ENCODE data around the gene IP6K1.
A peak's percentile ranks its signal among the peaks of the same experiment; 100 is the strongest.
"Not testable (repeated sequence)": the region's sequence is repeated elsewhere in the genome, so short reads cannot be mapped to it uniquely, and the experiment has no call there.

IP6K1 gene

GRCh38 chr3:49786357-49787181 is at the start of gene IP6K1:
Gene IP6K1, minus strand, starts transcription at chr3:49786542. Its CDS starts 38,502 bp downstream, at chr3:49748040.
- no peak for TF ChIP-seq CTCF (conservative IDR thresholded peaks at IDR 0.05)
- H3K27ac ChIP-seq = peak within 1 kb of the TSS; percentile 95

- H3K27ac ChIP-seq = no peak overlapping the region
- TF ChIP-seq CTCF (conservative IDR thresholded peaks at IDR 0.05) = no peak
Measured at GRCh38 chr3:49831341-49831740, 45.0 kb upstream of the IP6K1 start.

- TF ChIP-seq CTCF (conservative IDR thresholded peaks at IDR 0.05) = no peak
- no peak overlapping the region for H3K27ac ChIP-seq
Measured at GRCh38 chr3:49826016-49826415, 39.7 kb upstream of the IP6K1 start.

GRCh38 chr3:49823131-49823530 is 36.8 kb upstream of the IP6K1 start:
- not testable (repeated sequence) for H3K27ac ChIP-seq

GRCh38 chr3:49813497-49814174 is 27.3 kb upstream of the IP6K1 start, which contains the start of gene UBA7:
Gene UBA7, minus strand, starts transcription at chr3:49813953. Its CDS starts 166 bp downstream, at chr3:49813787.
- TF ChIP-seq CTCF (conservative IDR thresholded peaks at IDR 0.05) = no peak
- H3K27ac ChIP-seq = peak within 1 kb of the TSS; percentile 45

GRCh38 chr3:49812916-49813496 is 26.7 kb upstream of the IP6K1 start:
- peak overlapping the region; percentile 45 for H3K27ac ChIP-seq
- no peak for TF ChIP-seq CTCF (conservative IDR thresholded peaks at IDR 0.05)

GRCh38 chr3:49807431-49808114 is 21.2 kb upstream of the IP6K1 start:
- no peak overlapping the region for H3K27ac ChIP-seq
- TF ChIP-seq CTCF (conservative IDR thresholded peaks at IDR 0.05) = no peak

Data from VCaP (cell line).